MM.1S (cell line): ENCODE measurements around the gene DBN1.

Experiments used
- CTCF ChIP-seq: fragments of 300-600 bp; sonication (generic); IDR thresholded peaks from 2 replicates; pipeline ENCODE4 v1.5.1; 2016; ENCODE audit warnings: antibody characterized with exemption, low read length, mixed read lengths
- EZH2phosphoT487 ChIP-seq: fragments of 300-600 bp; sonication (generic); IDR thresholded peaks from 2 replicates; pipeline ENCODE4 v1.6.1; 2018; ENCODE audit warnings: antibody characterized with exemption, low read length

- TF ChIP-seq CTCF = no peak
- TF ChIP-seq EZH2phosphoT487 = no peak
Observed at GRCh38 chr5:177487144-177487543, 13.7 kb upstream of the DBN1 start.
